ENCODE data around the gene GSE1. TPM values are rescaled to one million over a fixed set of nuclear protein-coding genes. Genes with fewer than 3 reads are reported as not detected.

GSE1 gene
- total RNA-seq, 1 donor from 2014 or later: 80.8 TPM

GRCh38 chr16:85624646-85625045 lies 11.5 kb downstream of the GSE1 start:
- intact Hi-C loops (cut with DNase I): no loop called here
- no peaks in the 10 kb centered on the region for H3K9me3 ChIP-seq
- no peak overlapping the region for H3K4me3 ChIP-seq
- no peaks in the 10 kb centered on the region for H3K27me3 ChIP-seq
- TF ChIP-seq POLR2AphosphoS5 (IDR thresholded peaks at IDR 0.05; ENCODE audit: insufficient read depth in 1 of 2, low read depth in 1 of 2) (no peak), POLR2A (IDR thresholded peaks at IDR 0.05) (no peak), CTCF (IDR thresholded peaks at IDR 0.05) (no peak)
- H3K27ac ChIP-seq: no peak overlapping the region
- no peak for DNase-seq (ENCODE audit: extremely low spot score in 2 of 2)
- peaks cover 0 to under 1% of the 10 kb centered on the region in 2 donors for H3K36me3 ChIP-seq
- peaks cover 59% of the 10 kb centered on the region for H3K4me1 ChIP-seq

GRCh38 chr16:85625053-85625452 lies 11.9 kb downstream of the GSE1 start:
- Histone ChIP-seq H3K4me3 (no peak overlapping the region), H3K9me3 (no peaks in the 10 kb centered on the region), H3K36me3 (peaks cover 0 to 4% of the 10 kb centered on the region in 2 donors), H3K27me3 (no peaks in the 10 kb centered on the region), H3K27ac (no peak overlapping the region), H3K4me1 (peaks cover 59% of the 10 kb centered on the region)
- no peak for TF ChIP-seq POLR2AphosphoS5 (IDR thresholded peaks at IDR 0.05; ENCODE audit: insufficient read depth in 1 of 2, low read depth in 1 of 2)
- no peak for TF ChIP-seq POLR2A (IDR thresholded peaks at IDR 0.05)
- TF ChIP-seq CTCF (IDR thresholded peaks at IDR 0.05): no peak
- no peak for DNase-seq (ENCODE audit: extremely low spot score in 2 of 2)
- intact Hi-C loops (cut with DNase I): no loop called here

GRCh38 chr16:85625485-85626117 lies 12.5 kb downstream of the GSE1 start:
- Histone ChIP-seq H3K4me3 (no peak overlapping the region), H3K36me3 (peaks cover 0 to 5% of the 10 kb centered on the region in 2 donors), H3K27ac (no peak overlapping the region), H3K4me1 (peaks cover 57% of the 10 kb centered on the region), H3K27me3 (no peaks in the 10 kb centered on the region), H3K9me3 (no peaks in the 10 kb centered on the region)
- intact Hi-C loops (cut with DNase I): no loop called here
- no peak for TF ChIP-seq POLR2AphosphoS5 (IDR thresholded peaks at IDR 0.05; ENCODE audit: insufficient read depth in 1 of 2, low read depth in 1 of 2)
- TF ChIP-seq POLR2A (IDR thresholded peaks at IDR 0.05): no peak
- TF ChIP-seq CTCF (IDR thresholded peaks at IDR 0.05): no peak
- no peak for DNase-seq (ENCODE audit: extremely low spot score in 2 of 2)

DNA sequence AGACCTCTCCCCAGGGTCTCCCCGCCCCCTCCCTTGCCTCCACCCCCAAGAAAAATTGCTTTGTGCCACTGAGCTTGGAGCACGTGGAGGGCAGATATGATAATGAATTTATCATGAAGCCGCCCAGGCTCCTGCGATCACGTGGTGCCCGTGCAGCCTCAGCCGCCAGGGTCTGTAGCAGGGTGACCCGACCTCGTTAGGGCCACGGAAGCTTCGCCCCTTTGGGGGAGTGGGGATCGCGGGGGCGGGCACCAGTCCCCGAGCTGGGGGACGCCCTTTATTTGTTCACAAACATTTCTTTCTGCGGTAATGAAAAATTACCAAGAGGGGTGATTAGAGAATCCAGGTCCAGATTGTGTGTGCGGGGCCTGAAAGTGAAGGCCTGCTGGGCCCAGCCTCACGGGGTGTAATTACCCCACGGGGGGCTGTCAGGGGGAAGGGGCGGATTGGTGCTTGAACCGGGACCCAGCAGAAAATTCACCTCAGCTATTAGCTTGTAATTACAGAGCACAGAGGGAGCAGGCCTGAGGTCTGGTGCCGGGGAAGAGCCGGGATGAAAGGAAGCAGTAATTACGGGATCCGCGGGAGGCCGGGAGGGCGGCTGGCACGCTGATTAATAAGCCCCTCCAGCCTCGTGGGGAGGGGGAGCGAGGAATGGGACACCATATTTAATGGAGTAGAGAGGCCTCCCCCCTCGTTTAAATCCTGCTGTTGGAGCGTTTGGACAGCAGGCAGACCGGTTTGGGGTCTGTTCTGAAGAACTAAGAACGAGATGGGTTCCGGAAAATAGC lies 13.3 kb downstream of the GSE1 start:
- intact Hi-C loops (cut with DNase I): no loop called here
- Histone ChIP-seq H3K36me3 (peaks cover 0 to 5% of the 10 kb centered on the region in 2 donors), H3K4me1 (peaks cover 57% of the 10 kb centered on the region), H3K4me3 (peak overlapping the region in 1 of 2 donors; percentile 6), H3K27ac (no peak overlapping the region), H3K9me3 (no peaks in the 10 kb centered on the region), H3K27me3 (no peaks in the 10 kb centered on the region)
- no peak for DNase-seq (ENCODE audit: extremely low spot score in 2 of 2)
- no peak for TF ChIP-seq POLR2AphosphoS5 (IDR thresholded peaks at IDR 0.05; ENCODE audit: insufficient read depth in 1 of 2, low read depth in 1 of 2)
- no peak for TF ChIP-seq CTCF (IDR thresholded peaks at IDR 0.05)
- TF ChIP-seq POLR2A (IDR thresholded peaks at IDR 0.05): no peak

DNA sequence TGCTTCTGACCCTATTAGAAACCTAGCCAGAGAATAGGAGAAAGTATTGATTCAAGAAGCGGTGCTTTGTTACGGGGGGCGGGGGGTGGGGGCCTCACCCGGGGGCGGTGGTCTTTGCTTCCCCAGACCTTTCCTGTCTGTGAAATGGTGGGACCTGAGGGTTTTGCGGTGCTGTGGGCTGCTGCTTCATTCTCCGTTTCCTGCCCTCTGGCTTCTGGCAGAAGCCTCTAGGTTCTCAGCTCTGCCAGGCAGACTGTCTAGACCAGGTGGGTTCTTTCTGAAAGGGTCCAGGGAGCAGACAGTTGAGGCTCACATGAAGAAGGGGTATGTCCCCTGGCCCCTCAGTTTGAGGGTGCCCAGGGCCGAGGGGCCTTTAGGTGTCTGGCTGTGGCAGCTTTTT lies 14.0 kb downstream of the GSE1 start:
- DNase-seq (ENCODE audit: extremely low spot score in 2 of 2): no peak
- Histone ChIP-seq H3K27me3 (no peaks in the 10 kb centered on the region), H3K4me1 (peaks cover 53% of the 10 kb centered on the region), H3K9me3 (no peaks in the 10 kb centered on the region), H3K27ac (no peak overlapping the region), H3K36me3 (peaks cover 0 to 5% of the 10 kb centered on the region in 2 donors), H3K4me3 (no peak overlapping the region)
- TF ChIP-seq POLR2AphosphoS5 (IDR thresholded peaks at IDR 0.05; ENCODE audit: insufficient read depth in 1 of 2, low read depth in 1 of 2) (no peak), CTCF (IDR thresholded peaks at IDR 0.05) (no peak), POLR2A (IDR thresholded peaks at IDR 0.05) (no peak)
- intact Hi-C loops (cut with DNase I): no loop called here
